Measurements from ENCODE around the gene SLC23A1.

DNA sequence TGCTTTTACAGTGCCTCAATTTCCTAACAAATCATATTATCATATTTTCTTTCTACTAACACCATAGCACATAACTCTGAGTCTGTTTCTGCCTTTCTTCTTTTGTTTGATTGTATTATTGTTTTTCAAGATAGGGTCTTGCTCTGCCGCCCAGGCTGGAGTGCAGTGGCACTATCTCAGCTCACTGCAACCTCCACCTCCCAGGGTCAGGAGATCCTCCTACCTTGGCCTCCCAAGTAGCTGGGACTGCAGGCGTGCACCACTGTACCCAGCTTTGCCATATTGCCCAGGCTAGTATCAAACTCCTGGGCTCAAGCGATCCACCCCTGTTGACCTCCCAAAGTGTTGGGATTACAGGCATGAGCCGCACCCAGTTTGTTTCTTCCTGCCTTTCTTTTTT is 22.7 kb downstream of the SLC23A1 start:
- TF ChIP-seq RBBP5 (IDR thresholded peaks at IDR 0.05; ENCODE audit: borderline replicate concordance, insufficient read depth, low read length, poor library complexity, severe bottlenecking) (no peak), SIX5 (IDR thresholded peaks at IDR 0.05; ENCODE audit: borderline replicate concordance in 1 of 2, insufficient read depth in 1 of 2, low read depth in 1 of 2, low read length in 2 of 2) (no peak), ZNF274 (IDR thresholded peaks at IDR 0.05; ENCODE audit: borderline replicate concordance, low read depth, low read length) (no peak)
